Activated gamma-delta T cell treated with Interleukin-2 at 50 U/mL for 16 hours (primary cell): ENCODE data around the gene ZNF143.

Experiments used
- DNase-seq: peaks from one replicate; pipeline ENCODE4 v3.0.0-alpha.2; 2020

The ZNF143 gene

DNA sequence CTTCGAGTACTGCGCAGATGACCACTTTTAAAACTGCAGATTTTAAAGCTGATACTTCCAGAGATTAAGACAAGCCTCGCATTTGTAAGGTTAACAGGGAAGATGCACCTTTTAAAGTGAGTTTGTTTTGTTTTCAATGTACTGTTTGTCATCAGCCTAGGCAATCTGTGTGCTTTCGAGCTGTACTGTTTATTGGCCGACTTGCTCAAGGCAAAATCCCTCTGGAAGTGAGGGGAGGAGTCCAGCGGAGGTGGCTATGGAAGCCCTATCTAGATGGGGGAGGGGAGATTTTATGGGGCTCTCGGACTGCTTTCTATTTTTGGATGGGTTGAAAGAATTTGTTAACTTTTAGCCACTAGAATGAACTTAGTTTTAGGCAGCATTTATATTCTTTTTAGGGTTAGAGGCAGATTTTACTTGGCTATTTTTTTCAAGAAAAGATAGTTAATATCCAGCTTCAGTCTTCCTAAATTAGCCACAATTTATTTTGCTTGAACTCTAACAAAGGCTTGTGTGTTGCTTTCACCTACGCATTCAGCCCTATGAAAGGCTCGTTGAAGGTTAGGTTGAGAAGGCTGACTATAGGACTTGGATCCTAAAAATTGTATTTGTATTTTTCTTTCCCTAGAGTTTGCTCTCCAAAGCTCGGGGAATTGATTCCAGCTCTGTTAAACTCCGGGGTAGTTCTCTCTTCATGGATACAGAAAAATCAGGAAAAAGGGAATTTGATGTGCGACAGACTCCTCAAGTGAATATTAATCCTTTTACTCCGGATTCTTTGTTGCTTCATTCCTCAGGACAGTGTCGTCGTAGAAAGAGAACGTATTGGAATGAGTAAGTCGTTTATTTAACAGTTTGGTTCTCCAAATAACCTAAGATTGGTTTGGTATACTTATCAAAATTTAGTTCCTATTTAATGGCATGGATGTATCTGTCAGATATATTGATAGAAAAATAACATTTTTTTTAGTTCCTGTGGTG, 114.7 kb downstream of the ZNF143 start:
- no peak for DNase-seq

DNA sequence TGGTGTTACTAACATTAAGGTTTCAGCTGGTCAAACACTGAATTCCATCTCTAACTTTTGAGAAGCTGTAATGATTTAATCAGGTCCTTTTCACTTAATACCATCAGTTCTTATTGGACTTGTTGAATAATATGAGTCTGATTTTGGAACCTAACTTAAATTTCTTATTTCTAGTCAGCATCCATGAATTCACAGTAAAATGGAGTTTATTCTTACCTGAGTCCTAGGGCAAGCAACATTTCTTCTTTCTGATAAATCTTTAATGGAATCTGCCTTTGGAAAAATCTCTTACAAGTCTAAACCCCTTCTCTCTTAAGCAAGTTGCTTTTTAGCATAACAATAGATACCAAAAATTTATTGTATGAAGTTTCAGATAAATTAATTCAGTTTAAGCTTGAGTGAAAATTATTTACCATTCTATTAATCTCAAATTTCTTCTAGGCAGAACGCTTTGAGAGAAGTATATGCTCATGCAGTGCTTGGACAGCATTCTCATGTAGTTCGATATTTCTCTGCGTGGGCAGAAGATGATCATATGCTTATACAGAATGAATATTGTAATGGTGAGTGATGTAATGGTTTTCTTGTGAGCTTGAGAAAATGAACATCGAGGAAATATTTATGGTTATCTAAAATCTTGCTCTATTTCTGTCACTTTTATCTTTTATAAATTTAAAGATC, 116.0 kb downstream of the ZNF143 start:
- no peak for DNase-seq

DNA sequence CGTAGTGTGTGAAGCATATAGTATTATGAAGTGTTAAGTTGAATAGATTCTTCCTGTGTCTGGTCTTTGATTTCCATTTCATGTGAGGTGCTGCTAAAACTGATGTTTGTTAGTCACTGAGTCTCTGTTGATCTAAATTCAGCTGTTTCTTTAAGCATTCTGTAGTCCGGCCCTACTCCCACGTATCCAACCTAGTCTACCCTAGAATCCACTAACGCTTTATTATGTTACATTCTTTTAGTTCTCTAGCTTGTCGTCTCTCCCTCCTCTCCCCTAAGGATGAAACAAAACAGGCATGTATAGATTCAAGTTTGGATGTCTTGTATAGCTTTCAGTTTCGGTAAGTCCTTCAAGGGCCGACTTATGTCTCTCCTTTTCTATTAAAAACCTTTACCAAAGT, 116.7 kb downstream of the ZNF143 start:
- no peak for DNase-seq
